ENCODE data around the gene TMEM255B.

Gene TMEM255B

GRCh38 chr13:113804017-113804702 is 45.1 kb downstream of the TMEM255B start:
- no peak for DNase-seq (ENCODE audit: low spot score)

GRCh38 chr13:113804703-113805430 is 45.8 kb downstream of the TMEM255B start:
- DNase-seq (ENCODE audit: low spot score): no peak

- no peak for DNase-seq (ENCODE audit: low spot score)
Observed at GRCh38 chr13:113805431-113806103, 46.5 kb downstream of the TMEM255B start.

- no peak for DNase-seq (ENCODE audit: low spot score)
Observed at GRCh38 chr13:113806104-113806471, 47.1 kb downstream of the TMEM255B start.

GRCh38 chr13:113806526-113806925 is 47.5 kb downstream of the TMEM255B start:
- DNase-seq (ENCODE audit: low spot score): no peak

- no peak for DNase-seq (ENCODE audit: low spot score)
Observed at GRCh38 chr13:113808058-113808834, 49.2 kb downstream of the TMEM255B start.

- DNase-seq (ENCODE audit: low spot score): no peak
Observed at GRCh38 chr13:113809934-113810333, 50.9 kb downstream of the TMEM255B start.

GRCh38 chr13:113810640-113811039 is 51.6 kb downstream of the TMEM255B start:
- DNase-seq (ENCODE audit: low spot score): no peak

- DNase-seq (ENCODE audit: low spot score): no peak
Observed at GRCh38 chr13:113811081-113811928, 52.3 kb downstream of the TMEM255B start.

- DNase-seq (ENCODE audit: low spot score): no peak
Observed at GRCh38 chr13:113812178-113813040, 53.4 kb downstream of the TMEM255B start.

- no peak for DNase-seq (ENCODE audit: low spot score)
Observed at GRCh38 chr13:113813070-113813748, 54.2 kb downstream of the TMEM255B start.

GRCh38 chr13:113813749-113814434 is 54.9 kb downstream of the TMEM255B start:
- no peak for DNase-seq (ENCODE audit: low spot score)

GRCh38 chr13:113814435-113814821 is 55.4 kb downstream of the TMEM255B start:
- no peak for DNase-seq (ENCODE audit: low spot score)

- no peak for DNase-seq (ENCODE audit: low spot score)
Observed at GRCh38 chr13:113815151-113816058, 56.4 kb downstream of the TMEM255B start.

GRCh38 chr13:113816254-113816929 is 57.4 kb downstream of the TMEM255B start:
- no peak for DNase-seq (ENCODE audit: low spot score)

GRCh38 chr13:113816946-113817859 is 58.2 kb downstream of the TMEM255B start:
- peak; percentile 46 for DNase-seq (ENCODE audit: low spot score)
